Loucy (cell line): ENCODE results near the gene CPA1.

Experiments
- CTCF ChIP-seq: fragments of 200-600 bp; sonication (generic); conservative IDR thresholded peaks from 2 replicates; pipeline ENCODE4 v1.5.1; 2014; ENCODE audit warnings: mild to moderate bottlenecking, antibody characterized with exemption, low read length
- EZH2phosphoT487 ChIP-seq: fragments of 200-600 bp; IDR thresholded peaks from 2 replicates; pipeline ENCODE4 v1.6.1; 2018; ENCODE audit warnings: antibody characterized with exemption, mild to moderate bottlenecking, moderate library complexity, borderline replicate concordance

- TF ChIP-seq CTCF (no peak), EZH2phosphoT487 (no peak)
Measured at GRCh38 chr7:130436253-130436652, 56.0 kb downstream of the CPA1 start.
